VCaP (cell line): ENCODE results near the gene SPON2.

Source experiments
- H3K27ac ChIP-seq: fragments of 450-650 bp; 2 replicates; pipeline ENCODE4 v1.5.1; 2017
- CTCF ChIP-seq: fragments of 450-650 bp; conservative IDR thresholded peaks from 2 replicates; pipeline ENCODE4 v1.5.1; 2017; ENCODE audit warnings: mild to moderate bottlenecking, moderate library complexity

The SPON2 gene

GRCh38 chr4:1211371-1211770, 39.0 kb upstream of the SPON2 start:
- TF ChIP-seq CTCF, result no peak

GRCh38 chr4:1210971-1211370, 38.6 kb upstream of the SPON2 start:
- H3K27ac ChIP-seq, result peak overlapping the region; percentile 94
- TF ChIP-seq CTCF, result no peak

More at GRCh38 chr4:1211371-1211770, 39.0 kb upstream of the SPON2 start:
- peak overlapping the region; percentile 94 for H3K27ac ChIP-seq

- no peak for TF ChIP-seq CTCF
- H3K27ac ChIP-seq, result peak overlapping the region; percentile 94
These were observed 38.0 kb upstream of the SPON2 start for GRCh38 chr4:1210241-1210841.

GRCh38 chr4:1209821-1210220, 37.4 kb upstream of the SPON2 start:
- peak overlapping the region; percentile 94 for H3K27ac ChIP-seq
- TF ChIP-seq CTCF, result no peak

- peak overlapping the region; percentile 94 for H3K27ac ChIP-seq
- TF ChIP-seq CTCF, result no peak
These were observed 36.8 kb upstream of the SPON2 start for GRCh38 chr4:1208970-1209704.

GRCh38 chr4:1208266-1208961, 36.0 kb upstream of the SPON2 start:
- no peak for TF ChIP-seq CTCF
- peak overlapping the region; percentile 94 for H3K27ac ChIP-seq

GRCh38 chr4:1207603-1208265, 35.4 kb upstream of the SPON2 start:
- TF ChIP-seq CTCF, result no peak
- peak overlapping the region; percentile 94 for H3K27ac ChIP-seq
